Measurements from ENCODE around the gene NDRG4.

GRCh38 chr16:58516768-58517107, 16.8 kb downstream of the NDRG4 start:
- TF ChIP-seq SP1 (IDR thresholded peaks at IDR 0.05; ENCODE audit: low read depth) (no peak), POLR2A (IDR thresholded peaks at IDR 0.05; ENCODE audit: borderline replicate concordance, extremely low read depth, insufficient read depth, insufficient read length) (no peak), EZH2phosphoT487 (IDR thresholded peaks at IDR 0.05; ENCODE audit: borderline replicate concordance) (no peak), SRF (IDR thresholded peaks at IDR 0.05; ENCODE audit: low read depth) (no peak), EZH2 (IDR thresholded peaks at IDR 0.05) (no peak), MAX (IDR thresholded peaks at IDR 0.05) (no peak), CTCF (IDR thresholded peaks at IDR 0.05 in 2 of 3, conservative IDR thresholded peaks at IDR 0.05 in 1 of 3; ENCODE audit: borderline replicate concordance in 1 of 3, insufficient read depth in 1 of 3, low read depth in 2 of 3, low read length in 2 of 3) (no peak), POLR2AphosphoS5 (IDR thresholded peaks at IDR 0.05; ENCODE audit: low read depth, low read length) (no peak; the same call in 1 of the 2 replicates), ZNF274 (IDR thresholded peaks at IDR 0.05; ENCODE audit: low read depth, low read length) (no peak), FOSL1 (IDR thresholded peaks at IDR 0.05; ENCODE audit: low read depth) (no peak), CEBPB (IDR thresholded peaks at IDR 0.05; ENCODE audit: low read depth) (no peak), YY1 (IDR thresholded peaks at IDR 0.05; ENCODE audit: extremely low read depth, insufficient replicate concordance, low read depth, low read length) (no peak)

All from HCT116 (cell line).